Right hindlimb (tissue), 1 donor: ENCODE measurements around the gene JARID2.

ENCODE experiments used
- DNase-seq: peaks from one replicate; pipeline ENCODE4 v3.0.0-alpha.2; 2018

Gene JARID2

GRCh38 chr6:15245361-15246216 is at the start of gene JARID2:
TSS of gene JARID2 (plus strand) at chr6:15246069. CDS start at chr6:15246540, 471 bp downstream.
- peak; percentile 99 for DNase-seq

- no peak for DNase-seq
These were observed 45.8 kb upstream of the JARID2 start for GRCh38 chr6:15200087-15200486.

GRCh38 chr6:15205321-15205720 is 40.5 kb upstream of the JARID2 start:
- DNase-seq = no peak

- no peak for DNase-seq
These were observed 39.0 kb upstream of the JARID2 start for GRCh38 chr6:15206887-15207286.

GRCh38 chr6:15207923-15208322 is 37.9 kb upstream of the JARID2 start:
- no peak for DNase-seq

GRCh38 chr6:15213838-15214400 is 31.9 kb upstream of the JARID2 start:
- no peak for DNase-seq

- no peak for DNase-seq
These were observed 27.5 kb upstream of the JARID2 start for GRCh38 chr6:15218401-15218800.

GRCh38 chr6:15220062-15220461 is 25.8 kb upstream of the JARID2 start:
- no peak for DNase-seq

GRCh38 chr6:15227827-15228318 is 18.0 kb upstream of the JARID2 start:
- DNase-seq = no peak

GRCh38 chr6:15230827-15231226 is 15.0 kb upstream of the JARID2 start:
- no peak for DNase-seq

GRCh38 chr6:15232836-15233510 is 12.9 kb upstream of the JARID2 start:
- DNase-seq = no peak

GRCh38 chr6:15234068-15234758 is 11.7 kb upstream of the JARID2 start:
- no peak for DNase-seq

GRCh38 chr6:15239616-15240364 is 6.1 kb upstream of the JARID2 start:
- no peak for DNase-seq

- no peak for DNase-seq
These were observed 3.4 kb upstream of the JARID2 start for GRCh38 chr6:15242503-15242902.

GRCh38 chr6:15242937-15243614 is 2.8 kb upstream of the JARID2 start:
- no peak for DNase-seq

GRCh38 chr6:15243910-15244619 is 1.8 kb upstream of the JARID2 start:
- DNase-seq = peak; percentile 36

- DNase-seq = peak; percentile 86
These were observed 1.1 kb upstream of the JARID2 start for GRCh38 chr6:15244620-15245360.

- DNase-seq = no peak
These were observed 372 bp downstream of the JARID2 start for GRCh38 chr6:15246217-15246665.

- DNase-seq = no peak
These were observed 1.0 kb downstream of the JARID2 start for GRCh38 chr6:15246666-15247499.
